ENCODE measurements around the gene CEP170.
"Not testable (repeated sequence)": the region's sequence is repeated elsewhere in the genome, so short reads cannot be mapped to it uniquely, and the experiment has no call there.

Gene CEP170

GRCh38 chr1:243233908-243234307, 21.2 kb downstream of the CEP170 start:
- no peak for DNase-seq (ENCODE audit: low read depth in 2 of 2)

DNA sequence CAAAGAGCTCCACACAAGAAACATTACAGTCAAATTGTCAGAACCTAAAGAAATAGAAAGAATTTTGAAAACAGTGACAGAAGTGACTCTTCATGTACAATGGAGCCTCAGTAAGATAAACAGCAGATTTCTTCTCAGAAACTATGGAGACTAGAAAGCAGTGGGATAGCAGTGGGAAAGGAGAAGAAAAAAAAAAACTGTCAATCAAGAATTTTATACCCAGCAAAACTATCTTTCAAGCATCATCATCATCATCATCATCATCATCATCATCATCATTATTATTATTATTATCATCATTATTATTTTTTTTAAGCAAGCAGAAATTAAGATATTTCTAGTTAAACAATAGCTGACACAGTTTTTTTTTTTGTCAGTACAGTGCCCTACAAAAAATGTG, 24.2 kb downstream of the CEP170 start:
- no peak for DNase-seq (ENCODE audit: low read depth in 2 of 2)

- no peak for DNase-seq (ENCODE audit: low read depth in 2 of 2)
Observed at GRCh38 chr1:243229526-243229925, 25.6 kb downstream of the CEP170 start.

DNA sequence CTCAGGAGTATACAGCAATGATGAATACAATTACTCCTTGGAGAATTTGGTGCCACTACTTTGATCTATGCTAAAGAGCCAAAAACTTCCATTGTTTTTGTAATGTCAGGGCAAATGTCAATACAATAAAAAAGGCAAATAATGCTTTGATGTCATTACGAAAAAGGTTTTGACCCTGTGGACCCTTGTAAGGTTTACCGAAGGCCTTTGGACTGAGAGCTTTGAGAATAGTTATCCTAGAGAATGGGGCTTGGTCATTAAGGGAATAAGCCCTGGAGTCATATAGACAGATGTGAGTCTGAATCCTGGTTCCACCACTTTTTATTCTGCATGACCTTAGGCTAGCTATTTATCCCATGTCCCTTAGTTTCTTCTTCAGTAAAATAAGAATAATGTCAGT, 27.5 kb downstream of the CEP170 start:
- no peak for DNase-seq (ENCODE audit: low read depth in 2 of 2)

GRCh38 chr1:243218059-243218458, 37.0 kb downstream of the CEP170 start:
- no peak for DNase-seq (ENCODE audit: low read depth in 2 of 2)

GRCh38 chr1:243217349-243217748, 37.7 kb downstream of the CEP170 start:
- DNase-seq (ENCODE audit: low read depth in 2 of 2), result no peak

- DNase-seq (ENCODE audit: low read depth in 2 of 2), result no peak
Observed at GRCh38 chr1:243216741-243217140, 38.3 kb downstream of the CEP170 start.

GRCh38 chr1:243215276-243215875, 39.7 kb downstream of the CEP170 start:
- not testable (repeated sequence) for DNase-seq (ENCODE audit: low read depth in 2 of 2)

GRCh38 chr1:243213045-243213787, 41.9 kb downstream of the CEP170 start:
- DNase-seq (ENCODE audit: low read depth in 2 of 2), result no peak

DNA sequence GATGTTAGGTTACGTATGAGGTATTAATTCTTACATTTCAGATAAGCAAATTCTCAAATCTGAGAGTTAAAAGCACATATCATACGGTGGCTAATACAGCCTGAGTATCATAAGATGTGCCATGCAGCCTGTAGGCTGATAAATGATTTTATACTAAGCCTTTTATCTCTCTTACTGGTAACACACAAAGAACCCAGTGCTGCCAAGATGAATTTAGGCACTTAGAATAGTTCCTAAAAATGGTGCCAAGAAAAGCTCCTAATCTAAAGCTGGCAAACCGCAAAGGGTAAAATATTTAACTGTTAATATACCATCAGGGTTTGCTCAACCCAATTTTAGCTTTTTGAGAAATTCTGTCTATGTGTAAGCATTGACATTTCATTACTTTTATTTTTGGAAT, 43.1 kb downstream of the CEP170 start:
- DNase-seq (ENCODE audit: low read depth in 2 of 2), result not testable (repeated sequence)

GRCh38 chr1:243205026-243205501, 50.0 kb downstream of the CEP170 start:
- DNase-seq (ENCODE audit: low read depth in 2 of 2), result not testable (repeated sequence)

- not testable (repeated sequence) for DNase-seq (ENCODE audit: low read depth in 2 of 2)
Observed at GRCh38 chr1:243204336-243204735, 50.7 kb downstream of the CEP170 start.

GRCh38 chr1:243203196-243203595, 51.9 kb downstream of the CEP170 start:
- not testable (repeated sequence) for DNase-seq (ENCODE audit: low read depth in 2 of 2)

- DNase-seq (ENCODE audit: low read depth in 2 of 2), result not testable (repeated sequence)
Observed at GRCh38 chr1:243201316-243201715, 53.8 kb downstream of the CEP170 start.

DNA sequence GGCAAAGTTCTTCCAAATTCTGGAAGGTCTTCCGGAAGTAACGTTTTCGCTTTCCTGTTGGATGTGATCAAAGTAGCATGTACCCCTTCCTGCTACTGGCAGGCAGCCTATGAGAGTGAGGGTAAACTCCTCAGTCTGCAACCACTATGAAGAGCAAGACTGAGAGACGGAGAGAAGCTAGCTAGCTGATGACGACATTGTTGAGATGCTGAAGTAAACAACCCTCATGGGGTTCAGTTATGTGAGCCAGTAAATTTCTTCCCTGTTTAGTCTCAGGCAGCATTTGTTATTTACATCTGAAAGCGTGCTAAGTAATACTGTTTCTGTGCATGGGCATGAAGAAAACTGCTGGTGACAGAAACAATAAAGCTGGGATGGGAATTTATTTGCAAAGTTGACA, 57.6 kb downstream of the CEP170 start:
- not testable (repeated sequence) for DNase-seq (ENCODE audit: low read depth in 2 of 2)

GRCh38 chr1:243193330-243193729, 61.8 kb downstream of the CEP170 start:
- not testable (repeated sequence) for DNase-seq (ENCODE audit: low read depth in 2 of 2)

DNA sequence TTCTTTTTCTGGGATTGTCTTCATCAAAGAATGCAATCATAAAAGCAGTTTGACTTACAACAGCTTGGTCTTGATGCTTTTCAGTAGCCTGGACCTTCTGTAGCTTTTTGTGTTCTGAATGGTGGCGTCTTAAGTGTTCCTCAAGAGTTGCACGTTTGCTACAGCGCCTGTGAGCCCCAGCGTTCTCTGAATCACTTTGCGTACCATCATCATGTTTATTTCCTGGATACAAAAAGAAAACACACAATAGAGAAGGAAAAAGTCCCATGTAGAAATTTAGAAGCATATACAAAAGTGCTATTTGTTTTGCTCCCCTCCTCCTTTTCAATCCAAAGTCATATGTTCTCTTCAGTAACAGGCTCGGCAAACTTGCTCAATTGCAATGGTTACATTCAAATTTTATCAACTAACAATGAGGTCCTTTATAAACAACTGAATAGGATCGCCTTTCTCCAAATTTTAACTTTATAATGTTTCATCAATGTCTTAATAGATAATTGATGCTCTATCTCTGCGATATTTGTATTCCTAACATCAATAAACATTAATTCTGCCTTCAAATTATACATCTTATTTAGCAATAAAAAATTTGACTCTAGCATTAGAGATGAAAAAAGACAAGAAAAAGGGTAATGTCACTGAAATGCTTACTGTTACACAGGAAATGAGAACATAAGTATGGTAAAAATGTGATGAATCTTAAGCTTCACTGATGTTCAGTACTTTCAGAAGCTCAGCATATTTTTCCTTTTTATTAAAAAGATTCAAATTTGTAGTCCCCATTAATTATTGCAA, 68.7 kb downstream of the CEP170 start:
- not testable (repeated sequence) for DNase-seq (ENCODE audit: low read depth in 2 of 2)

DNA sequence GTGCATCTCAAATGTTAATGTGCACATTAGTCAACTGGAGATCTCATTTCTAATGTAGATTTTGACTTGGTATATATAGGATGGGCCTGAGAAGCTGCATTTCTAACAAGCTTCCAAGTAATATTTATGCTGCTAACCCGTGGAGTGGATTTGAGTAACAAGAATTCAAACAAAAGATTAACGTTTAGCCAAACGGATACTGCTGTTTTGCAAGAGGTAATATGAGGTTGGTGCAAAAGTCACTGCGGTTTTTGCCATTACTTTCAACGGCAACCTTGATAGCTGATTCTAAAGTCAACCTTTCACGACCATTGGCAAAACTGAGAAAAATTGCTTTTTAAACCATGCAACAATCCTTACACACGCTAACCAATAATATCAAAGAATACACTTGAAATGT, 70.3 kb downstream of the CEP170 start:
- DNase-seq (ENCODE audit: low read depth in 2 of 2), result not testable (repeated sequence)

GRCh38 chr1:243183661-243184060, 71.4 kb downstream of the CEP170 start:
- not testable (repeated sequence) for DNase-seq (ENCODE audit: low read depth in 2 of 2)

GRCh38 chr1:243183176-243183575, 71.9 kb downstream of the CEP170 start:
- not testable (repeated sequence) for DNase-seq (ENCODE audit: low read depth in 2 of 2)

- DNase-seq (ENCODE audit: low read depth in 2 of 2), result no peak
Observed at GRCh38 chr1:243179720-243180119, 75.4 kb downstream of the CEP170 start.

DNA sequence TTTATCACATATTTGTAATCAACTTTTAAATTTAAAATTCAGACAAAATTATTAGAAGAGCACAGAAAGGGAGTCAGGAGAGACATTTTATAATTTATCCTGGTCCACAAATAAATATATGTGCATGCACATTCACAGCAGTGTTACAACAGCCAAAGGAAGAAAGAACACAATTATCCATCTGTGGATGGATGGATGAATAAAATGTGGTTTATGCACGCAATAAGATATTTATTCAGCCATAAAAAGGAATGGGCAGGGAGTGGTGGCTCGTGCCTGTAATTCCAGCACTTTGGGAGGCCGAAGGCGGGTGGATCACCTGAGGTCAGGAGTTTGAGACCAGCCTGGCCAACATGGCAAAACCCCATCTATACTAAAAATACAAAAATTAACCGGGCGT, 77.3 kb downstream of the CEP170 start:
- not testable (repeated sequence) for DNase-seq (ENCODE audit: low read depth in 2 of 2)

Data from activated CD8-positive, alpha-beta memory T cell treated with anti-CD3 and anti-CD28 coated beads for 4 hours (primary cell).